NCI-H1092 treated with DMSO at 0.1 percent for 48 hours (cell line): Measurements from ENCODE around the gene AIFM3.
"Not testable (repeated sequence)": the region's sequence is repeated elsewhere in the genome, so short reads cannot be mapped to it uniquely, and the experiment has no call there.

Experiments used
- DNase-seq: peaks from one replicate; lab custom pipeline; 2025; lab: John Stamatoyannopoulos, UW

AIFM3 gene

GRCh38 chr22:20959578-20960461 lies 7.2 kb upstream of the AIFM3 start:
- no peak for DNase-seq

GRCh38 chr22:20960609-20961008 lies 6.4 kb upstream of the AIFM3 start:
- no peak for DNase-seq

GRCh38 chr22:20962491-20962945 lies 4.5 kb upstream of the AIFM3 start:
- DNase-seq: no peak

- DNase-seq: no peak
These were observed 3.6 kb upstream of the AIFM3 start for GRCh38 chr22:20963201-20964052.

GRCh38 chr22:20964090-20964798 lies 2.8 kb upstream of the AIFM3 start:
- no peak for DNase-seq

GRCh38 chr22:20964799-20965103 lies 2.3 kb upstream of the AIFM3 start:
- DNase-seq: no peak

- DNase-seq: no peak
These were observed 1.8 kb upstream of the AIFM3 start for GRCh38 chr22:20965104-20965887.

GRCh38 chr22:20965888-20966855 lies 883 bp upstream of the AIFM3 start:
- DNase-seq: no peak

GRCh38 chr22:20967697-20968211 lies 699 bp downstream of the AIFM3 start:
- DNase-seq: no peak

- no peak for DNase-seq
These were observed 1.4 kb downstream of the AIFM3 start for GRCh38 chr22:20968281-20968977.

- DNase-seq: no peak
These were observed 4.0 kb downstream of the AIFM3 start for GRCh38 chr22:20970939-20971657.

- not testable (repeated sequence) for DNase-seq
These were observed 5.1 kb downstream of the AIFM3 start for GRCh38 chr22:20972014-20972694.

GRCh38 chr22:20972933-20973577 lies 6.0 kb downstream of the AIFM3 start:
- DNase-seq: no peak

GRCh38 chr22:20973634-20974286 lies 6.7 kb downstream of the AIFM3 start:
- DNase-seq: no peak

GRCh38 chr22:20974336-20974955 lies 7.4 kb downstream of the AIFM3 start:
- DNase-seq: no peak

GRCh38 chr22:20975541-20976290 lies 8.7 kb downstream of the AIFM3 start:
- DNase-seq: no peak
